Natural killer cell (primary cell): Measurements from ENCODE around the gene IZUMO1. TPM values are rescaled to one million over a fixed set of nuclear protein-coding genes. Genes with fewer than 3 reads are reported as not detected.
"Not testable (repeated sequence)": the region's sequence is repeated elsewhere in the genome, so short reads cannot be mapped to it uniquely, and the experiment has no call there.

Experiments
- ATAC-seq, 3 donors: fragments of 150-1000 bp in 2 of 3; fragments of 200-7000 bp in 1 of 3; cut with Tn5 transposase; 1 replicate in 1 of 3; 2 replicates in 2 of 3; pipeline ENCODE4 v1.10.0; 2021; ENCODE audit warnings: mild to moderate bottlenecking in 2 of 3, moderate library complexity in 2 of 3
- DNase-seq, 2 donors: peaks; one replicate each; pipeline versions ENCODE4 v3.0.0 to v3.0.0-alpha.2; 2013 to 2021; ENCODE audit warnings: mixed read lengths in 1 of 2
- H3K27ac ChIP-seq: one replicate; pipeline ENCODE4 v1.5.1; 2013; ENCODE audit warnings: mild to moderate bottlenecking, low read length
- H3K27me3 ChIP-seq: one replicate; pipeline ENCODE4 v1.6.1; 2013; ENCODE audit warnings: low read length; ENCODE audit not compliant: control insufficient read depth, insufficient read depth
- H3K36me3 ChIP-seq: one replicate; pipeline ENCODE4 v1.6.1; 2013; ENCODE audit warnings: low read length; ENCODE audit not compliant: control insufficient read depth, insufficient read depth
- H3K4me1 ChIP-seq: one replicate; pipeline ENCODE4 v1.6.1; 2013; ENCODE audit warnings: low read length; ENCODE audit not compliant: control insufficient read depth, insufficient read depth
- H3K4me3 ChIP-seq: one replicate; pipeline ENCODE4 v1.5.1; 2013; ENCODE audit warnings: low read length
- H3K9me3 ChIP-seq: one replicate; pipeline ENCODE4 v1.6.1; 2013; ENCODE audit warnings: low read length; ENCODE audit not compliant: control insufficient read depth, insufficient read depth
- H3K27ac Mint-ChIP-seq, 2 donors: one replicate each; pipeline ENCODE4 v1.8.0; 2022; ENCODE audit warnings: mild to moderate bottlenecking in 2 of 2, mixed read lengths in 2 of 2, moderate library complexity in 1 of 2
- H3K27me3 Mint-ChIP-seq, 2 donors: one replicate each; pipeline ENCODE4 v1.8.0; 2022; ENCODE audit warnings: low read depth in 2 of 2, mixed read lengths in 2 of 2
- H3K36me3 Mint-ChIP-seq: one replicate; pipeline ENCODE4 v1.8.0; 2022; ENCODE audit warnings: mixed read lengths
- H3K4me1 Mint-ChIP-seq, 2 donors: one replicate each; pipeline ENCODE4 v1.8.0; 2022; ENCODE audit warnings: mixed read lengths in 2 of 2
- H3K4me3 Mint-ChIP-seq: one replicate; pipeline ENCODE4 v1.8.0; 2022; ENCODE audit warnings: mild to moderate bottlenecking, moderate library complexity, mixed read lengths
- H3K9me3 Mint-ChIP-seq, 2 donors: one replicate each; pipeline ENCODE4 v1.8.0; 2022; ENCODE audit warnings: mixed read lengths in 2 of 2
- WGBS: methylation state at CpG from one replicate; pipeline ENCODE4 v1.1.7; 2013; ENCODE audit warnings: missing lambda C conversion rate; ENCODE audit not compliant: insufficient coverage; 5-methylcytosine and 5-hydroxymethylcytosine counted together
- intact Hi-C: fragments of 100-400 bp; cut with micrococcal nuclease; formaldehyde crosslinking; loops from one replicate; pipeline ENCODE4 v1.14.2; 2022
- total RNA-seq, 4 donors: library from RNA; stranded (reverse); fragments of 120-200 nt in 1 of 4; gene quantifications; one replicate each; pipeline versions ENCODE4 v1.2.3 to v1.2.4, GENCODE V29; 2013 to 2022
- TF ChIP-seq, protein P1 (sequence below): fragments of 200-600 bp; IDR thresholded peaks from one replicate; pipeline ENCODE4 v1.8.0; 2022; ENCODE audit warnings: antibody characterized with exemption

IZUMO1 gene
- total RNA-seq, 3 donors from 2014 or later (not counting 1 experiment from before 2014, with no cell fraction given), result not detected

DNA sequence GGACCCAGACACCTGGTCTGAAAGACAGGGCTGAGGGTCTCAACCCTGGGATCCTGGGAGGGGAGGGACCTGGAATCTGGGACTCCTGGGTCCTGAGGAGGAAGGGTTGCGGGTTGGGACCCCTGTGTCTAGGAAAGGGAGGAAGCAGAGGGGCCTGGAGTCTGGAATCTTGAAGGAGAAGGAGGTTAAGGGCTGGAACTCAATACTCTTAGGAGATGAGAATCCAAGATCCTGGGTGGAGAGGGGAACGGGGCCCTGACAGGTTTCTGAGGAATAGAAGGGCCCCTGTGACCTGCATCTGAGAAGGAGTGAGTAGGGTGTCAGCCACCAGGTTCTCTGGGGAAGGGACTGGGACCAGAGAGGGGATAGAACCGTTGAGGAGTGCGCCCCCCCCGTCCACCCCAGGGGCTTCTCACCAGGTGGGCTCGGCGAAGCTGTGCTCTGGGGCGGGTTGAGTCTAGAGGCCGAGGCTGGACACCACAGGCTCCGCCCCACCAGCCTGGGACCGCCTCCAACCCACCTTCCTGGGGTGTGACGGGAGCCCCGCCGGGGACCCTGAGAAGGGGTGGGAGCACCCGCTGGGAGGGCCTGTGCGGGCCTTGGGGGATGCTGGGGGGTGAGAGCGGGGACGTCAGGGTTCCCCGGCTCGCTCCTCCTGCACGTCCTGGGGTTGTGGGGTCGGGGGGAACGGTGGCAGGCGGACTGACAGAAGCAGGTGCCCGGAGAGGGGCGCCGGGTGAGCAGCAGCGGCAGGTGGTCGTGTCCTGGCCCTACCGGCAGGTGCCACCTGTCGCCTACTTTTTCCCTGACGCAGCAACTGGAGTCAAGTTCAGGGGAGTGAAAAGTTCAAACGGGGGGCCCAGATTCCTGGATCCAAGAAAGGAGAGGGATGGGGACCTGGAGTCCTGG is 27.2 kb downstream of the IZUMO1 start, which contains the start of gene MAMSTR:
Gene MAMSTR (minus strand): TSS at position 463 of the 909 bp plus-strand sequence. CDS start 694 bp downstream, outside the sequence.
- H3K27ac ChIP-seq, result peak within 1 kb of the TSS; percentile 88
- H3K27ac Mint-ChIP-seq, result peak within 1 kb of the TSS; percentile 93 to 97
- peaks cover 9 to 17% of the 10 kb centered on the region in 2 donors for H3K4me1 Mint-ChIP-seq
- WGBS, result 89% methylated on average over 33 of the region's 33 CpGs
- H3K36me3 ChIP-seq, result no peaks in the 10 kb centered on the region
- peak within 1 kb of the TSS; percentile 71 for H3K4me3 ChIP-seq
- H3K27me3 ChIP-seq, result no peaks in the 10 kb centered on the region
- TF ChIP-seq, protein P1, sequence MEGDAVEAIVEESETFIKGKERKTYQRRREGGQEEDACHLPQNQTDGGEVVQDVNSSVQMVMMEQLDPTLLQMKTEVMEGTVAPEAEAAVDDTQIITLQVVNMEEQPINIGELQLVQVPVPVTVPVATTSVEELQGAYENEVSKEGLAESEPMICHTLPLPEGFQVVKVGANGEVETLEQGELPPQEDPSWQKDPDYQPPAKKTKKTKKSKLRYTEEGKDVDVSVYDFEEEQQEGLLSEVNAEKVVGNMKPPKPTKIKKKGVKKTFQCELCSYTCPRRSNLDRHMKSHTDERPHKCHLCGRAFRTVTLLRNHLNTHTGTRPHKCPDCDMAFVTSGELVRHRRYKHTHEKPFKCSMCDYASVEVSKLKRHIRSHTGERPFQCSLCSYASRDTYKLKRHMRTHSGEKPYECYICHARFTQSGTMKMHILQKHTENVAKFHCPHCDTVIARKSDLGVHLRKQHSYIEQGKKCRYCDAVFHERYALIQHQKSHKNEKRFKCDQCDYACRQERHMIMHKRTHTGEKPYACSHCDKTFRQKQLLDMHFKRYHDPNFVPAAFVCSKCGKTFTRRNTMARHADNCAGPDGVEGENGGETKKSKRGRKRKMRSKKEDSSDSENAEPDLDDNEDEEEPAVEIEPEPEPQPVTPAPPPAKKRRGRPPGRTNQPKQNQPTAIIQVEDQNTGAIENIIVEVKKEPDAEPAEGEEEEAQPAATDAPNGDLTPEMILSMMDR, result no peak
- peak within 1 kb of the TSS; percentile 95 for H3K4me3 Mint-ChIP-seq
- ATAC-seq (no peak), DNase-seq (no peak)
- H3K9me3 Mint-ChIP-seq, result no peaks in the 10 kb centered on the region
- no peaks in the 10 kb centered on the region for H3K9me3 ChIP-seq
- no peaks in the 10 kb centered on the region for H3K36me3 Mint-ChIP-seq
- intact Hi-C loops, result no loop called here
- no peaks in the 10 kb centered on the region for H3K27me3 Mint-ChIP-seq
- H3K4me1 ChIP-seq, result peaks cover 26% of the 10 kb centered on the region

DNA sequence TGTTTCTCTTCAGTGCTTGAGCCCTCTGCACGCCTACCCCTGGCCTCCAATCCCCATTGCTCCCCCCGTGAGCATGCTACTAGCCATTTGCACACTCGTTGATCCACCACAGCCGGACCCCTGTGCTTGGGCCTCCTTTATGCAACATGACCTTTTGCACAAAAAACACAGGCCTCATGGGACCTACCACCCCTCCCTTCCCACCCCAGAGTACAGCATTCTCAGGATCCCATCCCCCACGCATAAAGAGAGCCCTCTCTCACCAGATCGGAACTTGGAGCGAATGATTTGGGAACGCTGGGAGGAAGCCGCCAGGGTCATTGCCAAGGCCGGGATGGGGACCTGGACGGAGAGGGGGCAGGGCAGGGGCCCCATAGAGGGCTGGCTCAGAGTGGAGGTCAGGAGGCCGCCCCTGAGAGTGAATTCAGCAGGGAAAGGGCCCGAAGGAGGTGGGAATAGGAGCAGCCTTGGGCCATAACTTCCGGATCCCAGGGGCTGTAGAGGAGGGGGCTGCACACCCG is 27.9 kb downstream of the IZUMO1 start:
- Mint-ChIP-seq H3K36me3 (no peaks in the 10 kb centered on the region), H3K4me1 (peaks cover 9 to 24% of the 10 kb centered on the region in 2 donors), H3K27me3 (no peaks in the 10 kb centered on the region), H3K27ac (peak overlapping the region in 1 of 2 donors; percentile 52), H3K4me3 (no peak overlapping the region), H3K9me3 (no peaks in the 10 kb centered on the region)
- Histone ChIP-seq H3K9me3 (no peaks in the 10 kb centered on the region), H3K4me1 (peaks cover 28% of the 10 kb centered on the region), H3K36me3 (no peaks in the 10 kb centered on the region), H3K27me3 (no peaks in the 10 kb centered on the region), H3K4me3 (no peak overlapping the region), H3K27ac (no peak overlapping the region)
- TF ChIP-seq, protein P1, result no peak
- intact Hi-C loops, result no loop called here
- ATAC-seq, result no peak
- DNase-seq, result no peak
- WGBS, result 95% methylated on average over 15 of the region's 15 CpGs

DNA sequence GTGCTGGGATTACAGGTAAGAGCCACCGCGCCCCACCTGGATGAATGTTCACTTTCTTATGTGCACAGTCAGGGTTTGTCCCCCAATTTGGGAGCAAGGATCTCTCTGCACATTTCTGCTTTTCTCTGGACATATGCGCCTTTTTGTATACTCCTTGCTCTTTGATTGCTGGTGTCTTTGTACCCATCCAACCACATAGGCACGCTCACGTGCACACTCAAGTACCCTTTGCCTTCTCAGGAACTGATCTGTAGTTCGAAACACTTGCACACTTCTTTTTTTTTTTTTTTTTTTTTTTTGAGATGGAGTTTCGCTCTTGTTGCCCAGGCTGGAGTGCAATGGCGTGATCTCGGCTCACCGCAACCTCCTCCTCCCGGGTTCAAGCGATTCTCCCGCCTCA is 28.6 kb downstream of the IZUMO1 start:
- H3K9me3 ChIP-seq, intact Hi-C loops, H3K27ac Mint-ChIP-seq, ATAC-seq, H3K27me3 ChIP-seq, H3K36me3 Mint-ChIP-seq, H3K27ac ChIP-seq, DNase-seq, H3K9me3 Mint-ChIP-seq, H3K4me3 ChIP-seq, H3K36me3 ChIP-seq, H3K4me3 Mint-ChIP-seq, H3K27me3 Mint-ChIP-seq: not testable (repeated sequence)
- 95% methylated on average over 13 of the region's 13 CpGs for WGBS
- peaks cover 35% of the 10 kb centered on the region for H3K4me1 ChIP-seq
- H3K4me1 Mint-ChIP-seq, result peaks cover 9 to 31% of the 10 kb centered on the region in 2 donors

DNA sequence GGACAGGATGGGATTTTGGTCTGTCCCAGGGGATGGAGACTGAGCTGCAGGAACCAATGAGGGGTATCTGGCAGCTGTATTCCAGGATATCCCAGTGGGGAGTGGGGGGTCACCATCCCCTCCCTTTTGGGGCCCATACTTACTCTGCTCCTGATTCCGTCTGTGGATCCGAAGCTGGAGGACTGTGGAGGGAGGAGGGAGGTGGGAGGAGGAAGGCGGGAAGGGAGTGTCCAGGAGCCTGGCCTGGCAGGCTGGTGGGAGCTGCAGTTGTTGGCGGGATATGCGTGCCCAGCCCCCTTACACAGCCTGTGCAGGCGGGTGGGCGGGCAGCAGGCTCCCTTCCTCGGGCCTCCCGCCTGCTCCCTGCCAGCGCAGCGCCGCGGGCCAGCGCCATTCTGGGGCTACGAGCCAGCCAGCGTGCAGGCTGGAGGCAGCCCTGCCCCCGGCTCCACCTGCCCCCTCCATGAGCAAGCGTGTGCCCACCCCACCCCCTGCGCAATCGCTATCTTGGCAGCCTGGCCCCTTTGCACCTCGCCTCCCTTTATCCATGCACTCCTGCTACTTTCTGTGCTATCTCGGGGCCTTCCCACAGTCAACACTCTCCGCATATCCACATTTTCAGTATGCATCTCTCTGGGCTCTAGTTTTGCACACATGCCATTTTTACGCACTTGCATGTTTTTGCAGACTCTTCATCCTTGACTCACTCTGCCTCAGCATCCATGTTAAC is 30.0 kb downstream of the IZUMO1 start:
- DNase-seq (no peak), ATAC-seq (no peak)
- TF ChIP-seq, protein P1, result no peak
- no peaks in the 10 kb centered on the region for H3K27me3 Mint-ChIP-seq
- H3K9me3 Mint-ChIP-seq, result no peaks in the 10 kb centered on the region
- Histone ChIP-seq H3K4me1 (peaks cover 37% of the 10 kb centered on the region), H3K27ac (no peak overlapping the region), H3K4me3 (no peak overlapping the region), H3K36me3 (no peaks in the 10 kb centered on the region), H3K9me3 (no peaks in the 10 kb centered on the region), H3K27me3 (no peaks in the 10 kb centered on the region)
- peaks cover 9 to 35% of the 10 kb centered on the region in 2 donors for H3K4me1 Mint-ChIP-seq
- WGBS, result 73% methylated on average over 24 of the region's 24 CpGs
- H3K36me3 Mint-ChIP-seq, result no peaks in the 10 kb centered on the region
- no peak overlapping the region for H3K27ac Mint-ChIP-seq
- intact Hi-C loops, result no loop called here
- H3K4me3 Mint-ChIP-seq, result peak overlapping the region; percentile 49
